A375 (cell line): Measurements from ENCODE around the gene BAIAP2L1. TPM values are rescaled to one million over a fixed set of nuclear protein-coding genes. Genes with fewer than 3 reads are reported as not detected.

Source experiments
- total RNA-seq: library from RNA; depleted of rRNA; stranded (reverse); fragments of >200 nt; shearing (Covaris generic); gene quantifications from 2 replicates; pipeline ENCODE4 v1.2.3, GENCODE V29; 2014; rRNA removed

The BAIAP2L1 gene
- total RNA-seq, result 14.6 and 16.3 TPM in 2 replicates

GRCh38 chr7:98400542-98401340 lies at the start of gene BAIAP2L1:
Gene BAIAP2L1 (minus strand): TSS chr7:98401090. CDS start chr7:98400852, 238 bp downstream.

DNA sequence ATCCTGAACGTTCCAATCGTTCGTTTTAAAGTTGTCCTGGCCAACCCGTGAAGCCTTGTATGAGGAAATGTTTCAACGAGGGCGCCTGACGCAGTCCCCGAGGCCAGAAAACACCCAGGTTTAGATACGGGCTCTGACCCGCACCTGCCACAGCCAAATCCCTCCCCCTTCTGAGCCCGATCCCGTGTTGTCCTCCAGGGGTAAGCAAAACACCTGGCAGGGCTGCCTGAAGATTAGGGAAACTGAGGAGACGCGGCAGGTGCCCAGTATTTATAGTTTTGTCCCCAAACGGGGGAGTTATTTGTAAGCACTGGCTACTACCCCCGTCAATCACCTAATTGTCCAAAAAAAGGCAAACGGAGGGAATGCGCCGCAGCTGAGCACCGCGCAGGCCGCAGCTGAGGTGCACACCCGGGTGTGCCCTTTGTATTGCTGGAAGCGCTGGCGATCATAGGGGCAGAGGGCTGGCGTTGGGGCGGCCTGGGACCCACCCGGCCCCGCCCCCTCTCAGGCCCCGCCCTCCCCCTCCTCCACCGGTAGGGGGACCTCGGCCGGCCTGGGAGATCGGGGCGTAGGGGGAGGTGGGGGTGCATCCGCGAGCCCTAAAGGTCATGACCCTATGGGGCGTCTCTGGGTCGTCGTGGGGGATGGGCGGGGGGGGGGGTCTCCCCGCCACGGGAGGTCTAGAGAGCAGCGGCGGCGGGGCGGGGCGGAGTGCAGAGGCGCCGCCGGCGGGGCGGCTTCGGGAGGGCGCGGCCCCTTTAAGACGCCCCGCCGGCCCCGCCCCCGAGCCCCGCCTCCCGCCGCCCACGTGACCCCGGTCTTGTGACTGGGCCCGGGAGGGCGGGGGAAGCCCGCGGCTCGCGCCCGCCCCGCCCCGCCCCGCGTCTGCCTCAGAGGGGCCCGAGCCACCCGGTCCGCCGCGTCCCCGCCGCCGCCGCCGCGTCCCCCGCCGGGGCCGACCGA lies 119.8 kb downstream of the BAIAP2L1 start, which contains the start of gene BRI3:
Gene BRI3 (plus strand): TSS at position 896 of the 966 bp plus-strand sequence. CDS start 110 bp downstream, outside the sequence.

DNA sequence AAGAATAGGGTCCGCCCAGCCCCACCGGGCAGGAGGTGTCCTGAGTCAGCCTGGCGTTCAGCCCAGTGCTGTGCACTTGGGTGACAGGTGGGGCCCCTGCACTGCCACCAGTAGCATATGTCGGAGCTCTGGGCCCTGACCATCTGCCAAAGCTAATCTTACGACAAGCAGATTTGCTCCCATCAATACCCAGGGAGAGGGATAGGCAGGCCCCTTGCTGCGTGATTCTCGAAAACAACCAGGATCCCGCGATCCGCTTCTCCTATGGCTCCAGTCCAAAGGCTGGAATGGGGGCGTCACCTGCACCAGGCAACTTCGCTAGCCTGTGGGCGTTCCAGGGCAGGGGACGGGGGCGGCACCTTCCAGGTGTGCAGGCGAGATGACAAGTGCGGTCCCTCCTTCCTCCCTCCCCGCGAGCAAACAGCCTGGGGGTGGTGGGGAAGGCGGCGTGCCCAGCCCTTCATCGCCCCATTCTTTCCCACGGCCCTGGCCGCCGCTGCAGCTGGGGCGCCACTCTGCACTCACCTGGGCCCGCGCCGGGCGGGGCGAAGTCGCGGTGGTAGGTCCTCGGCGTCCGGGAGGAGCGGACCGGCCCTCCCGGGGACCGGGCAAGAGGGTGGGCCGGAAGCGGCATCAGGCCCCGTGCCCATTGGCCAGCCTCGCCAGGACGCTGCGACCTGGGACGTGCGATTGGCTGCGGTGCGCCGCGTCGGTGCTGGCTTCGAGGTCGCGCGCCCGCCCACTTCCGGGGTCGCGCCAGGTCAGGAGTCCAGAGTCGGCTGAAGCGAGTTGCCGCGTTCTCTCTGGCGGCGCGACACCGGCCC lies 149.1 kb downstream of the BAIAP2L1 start, which contains the start of gene TECPR1:
Gene TECPR1 (minus strand): TSS at position 632 of the 824 bp plus-strand sequence. CDS start 6,086 bp downstream, outside the sequence.

Other genes with a start within 250 kb of the BAIAP2L1 start
- 0.61 and 0.64 TPM in 2 replicates for gene BHLHA15, start 189.7 kb downstream of the BAIAP2L1 start, total RNA-seq
- 14.0 and 18.3 TPM in 2 replicates for gene TECPR1, start 148.9 kb downstream of the BAIAP2L1 start, total RNA-seq
- gene BRI3, start 119.4 kb downstream of the BAIAP2L1 start, total RNA-seq, result 36.4 and 39.0 TPM in 2 replicates
- 1.9 and 4.6 TPM in 2 replicates for gene NPTX2, start 216.2 kb upstream of the BAIAP2L1 start, total RNA-seq